ENCODE data around the gene THEMIS2.
"Not testable (repeated sequence)": the region's sequence is repeated elsewhere in the genome, so short reads cannot be mapped to it uniquely, and the experiment has no call there.

Gene THEMIS2

GRCh38 chr1:27835501-27835900, 36.8 kb upstream of the THEMIS2 start:
- H3K9me3 ChIP-seq (ENCODE audit: control insufficient read depth in 2 of 2, low read length in 2 of 2): no peaks in the 10 kb centered on the region
- H3K4me1 ChIP-seq (ENCODE audit: control insufficient read depth in 2 of 2, insufficient read depth in 2 of 2, low read length in 2 of 2): peaks cover 4 to 7% of the 10 kb centered on the region in 2 donors
- no peak overlapping the region for H3K4me3 ChIP-seq (ENCODE audit: low read length in 2 of 2)
- no peak overlapping the region for H3K27ac ChIP-seq (ENCODE audit: low read depth in 2 of 2, low read length in 2 of 2)
- H3K27me3 ChIP-seq (ENCODE audit: control insufficient read depth in 2 of 2, insufficient read depth in 2 of 2, low read length in 2 of 2): no peaks in the 10 kb centered on the region
- peaks cover 20 to 23% of the 10 kb centered on the region in 2 donors for H3K36me3 ChIP-seq (ENCODE audit: control insufficient read depth in 2 of 2, insufficient read depth in 2 of 2, low read length in 2 of 2)
- no peak overlapping the region for H3K9ac ChIP-seq (ENCODE audit: low read depth in 1 of 2, low read length in 2 of 2)

- no peaks in the 10 kb centered on the region for H3K9me3 ChIP-seq (ENCODE audit: control insufficient read depth in 2 of 2, low read length in 2 of 2)
- peaks cover 38 to 39% of the 10 kb centered on the region in 2 donors for H3K36me3 ChIP-seq (ENCODE audit: control insufficient read depth in 2 of 2, insufficient read depth in 2 of 2, low read length in 2 of 2)
- no peaks in the 10 kb centered on the region for H3K4me1 ChIP-seq (ENCODE audit: control insufficient read depth in 2 of 2, insufficient read depth in 2 of 2, low read length in 2 of 2)
- H3K27me3 ChIP-seq (ENCODE audit: control insufficient read depth in 2 of 2, insufficient read depth in 2 of 2, low read length in 2 of 2): no peaks in the 10 kb centered on the region
- H3K9ac ChIP-seq (ENCODE audit: low read depth in 1 of 2, low read length in 2 of 2): no peak overlapping the region
- no peak overlapping the region for H3K4me3 ChIP-seq (ENCODE audit: low read length in 2 of 2)
- no peak overlapping the region for H3K27ac ChIP-seq (ENCODE audit: low read depth in 2 of 2, low read length in 2 of 2)
These were observed 22.4 kb upstream of the THEMIS2 start for GRCh38 chr1:27849951-27850350.

GRCh38 chr1:27855085-27855484, 17.3 kb upstream of the THEMIS2 start:
- no peaks in the 10 kb centered on the region for H3K9me3 ChIP-seq (ENCODE audit: control insufficient read depth in 2 of 2, low read length in 2 of 2)
- H3K4me1 ChIP-seq (ENCODE audit: control insufficient read depth in 2 of 2, insufficient read depth in 2 of 2, low read length in 2 of 2): no peaks in the 10 kb centered on the region
- no peak overlapping the region for H3K27ac ChIP-seq (ENCODE audit: low read depth in 2 of 2, low read length in 2 of 2)
- H3K9ac ChIP-seq (ENCODE audit: low read depth in 1 of 2, low read length in 2 of 2): no peak overlapping the region
- H3K4me3 ChIP-seq (ENCODE audit: low read length in 2 of 2): no peak overlapping the region
- H3K27me3 ChIP-seq (ENCODE audit: control insufficient read depth in 2 of 2, insufficient read depth in 2 of 2, low read length in 2 of 2): no peaks in the 10 kb centered on the region
- peaks cover 12% of the 10 kb centered on the region in 2 donors for H3K36me3 ChIP-seq (ENCODE audit: control insufficient read depth in 2 of 2, insufficient read depth in 2 of 2, low read length in 2 of 2)

GRCh38 chr1:27856561-27857343, 15.6 kb upstream of the THEMIS2 start:
- Histone ChIP-seq H3K36me3 (ENCODE audit: control insufficient read depth in 2 of 2, insufficient read depth in 2 of 2, low read length in 2 of 2) (peaks cover under 1 to 2% of the 10 kb centered on the region in 2 donors), H3K27me3 (ENCODE audit: control insufficient read depth in 2 of 2, insufficient read depth in 2 of 2, low read length in 2 of 2) (no peaks in the 10 kb centered on the region), H3K27ac (ENCODE audit: low read depth in 2 of 2, low read length in 2 of 2) (no peak overlapping the region), H3K4me3 (ENCODE audit: low read length in 2 of 2) (no peak overlapping the region), H3K9ac (ENCODE audit: low read depth in 1 of 2, low read length in 2 of 2) (no peak overlapping the region), H3K9me3 (ENCODE audit: control insufficient read depth in 2 of 2, low read length in 2 of 2) (no peaks in the 10 kb centered on the region), H3K4me1 (ENCODE audit: control insufficient read depth in 2 of 2, insufficient read depth in 2 of 2, low read length in 2 of 2) (no peaks in the 10 kb centered on the region)

GRCh38 chr1:27857552-27857951, 14.8 kb upstream of the THEMIS2 start:
- not testable (repeated sequence) for H3K27me3 ChIP-seq (ENCODE audit: control insufficient read depth in 2 of 2, insufficient read depth in 2 of 2, low read length in 2 of 2); H3K9ac ChIP-seq (ENCODE audit: low read depth in 1 of 2, low read length in 2 of 2); H3K9me3 ChIP-seq (ENCODE audit: control insufficient read depth in 2 of 2, low read length in 2 of 2); H3K27ac ChIP-seq (ENCODE audit: low read depth in 2 of 2, low read length in 2 of 2); H3K4me3 ChIP-seq (ENCODE audit: low read length in 2 of 2); H3K4me1 ChIP-seq (ENCODE audit: control insufficient read depth in 2 of 2, insufficient read depth in 2 of 2, low read length in 2 of 2); H3K36me3 ChIP-seq (ENCODE audit: control insufficient read depth in 2 of 2, insufficient read depth in 2 of 2, low read length in 2 of 2)

- Histone ChIP-seq H3K4me3 (ENCODE audit: low read length in 2 of 2) (no peak overlapping the region), H3K9me3 (ENCODE audit: control insufficient read depth in 2 of 2, low read length in 2 of 2) (no peaks in the 10 kb centered on the region), H3K4me1 (ENCODE audit: control insufficient read depth in 2 of 2, insufficient read depth in 2 of 2, low read length in 2 of 2) (peaks cover 0 to 3% of the 10 kb centered on the region in 2 donors), H3K36me3 (ENCODE audit: control insufficient read depth in 2 of 2, insufficient read depth in 2 of 2, low read length in 2 of 2) (no peaks in the 10 kb centered on the region), H3K27me3 (ENCODE audit: control insufficient read depth in 2 of 2, insufficient read depth in 2 of 2, low read length in 2 of 2) (no peaks in the 10 kb centered on the region), H3K27ac (ENCODE audit: low read depth in 2 of 2, low read length in 2 of 2) (no peak overlapping the region), H3K9ac (ENCODE audit: low read depth in 1 of 2, low read length in 2 of 2) (no peak overlapping the region)
These were observed 14.0 kb upstream of the THEMIS2 start for GRCh38 chr1:27858072-27858948.

- Histone ChIP-seq H3K9ac (ENCODE audit: low read depth in 1 of 2, low read length in 2 of 2) (no peak overlapping the region), H3K4me3 (ENCODE audit: low read length in 2 of 2) (no peak overlapping the region), H3K27me3 (ENCODE audit: control insufficient read depth in 2 of 2, insufficient read depth in 2 of 2, low read length in 2 of 2) (no peaks in the 10 kb centered on the region), H3K36me3 (ENCODE audit: control insufficient read depth in 2 of 2, insufficient read depth in 2 of 2, low read length in 2 of 2) (no peaks in the 10 kb centered on the region), H3K27ac (ENCODE audit: low read depth in 2 of 2, low read length in 2 of 2) (no peak overlapping the region), H3K9me3 (ENCODE audit: control insufficient read depth in 2 of 2, low read length in 2 of 2) (no peaks in the 10 kb centered on the region), H3K4me1 (ENCODE audit: control insufficient read depth in 2 of 2, insufficient read depth in 2 of 2, low read length in 2 of 2) (peaks cover 0 to 3% of the 10 kb centered on the region in 2 donors)
These were observed 13.3 kb upstream of the THEMIS2 start for GRCh38 chr1:27858949-27859576.

- Histone ChIP-seq H3K4me3 (ENCODE audit: low read length in 2 of 2) (no peak overlapping the region), H3K4me1 (ENCODE audit: control insufficient read depth in 2 of 2, insufficient read depth in 2 of 2, low read length in 2 of 2) (peaks cover 0 to 3% of the 10 kb centered on the region in 2 donors), H3K27me3 (ENCODE audit: control insufficient read depth in 2 of 2, insufficient read depth in 2 of 2, low read length in 2 of 2) (no peaks in the 10 kb centered on the region), H3K9ac (ENCODE audit: low read depth in 1 of 2, low read length in 2 of 2) (no peak overlapping the region), H3K36me3 (ENCODE audit: control insufficient read depth in 2 of 2, insufficient read depth in 2 of 2, low read length in 2 of 2) (no peaks in the 10 kb centered on the region), H3K27ac (ENCODE audit: low read depth in 2 of 2, low read length in 2 of 2) (no peak overlapping the region), H3K9me3 (ENCODE audit: control insufficient read depth in 2 of 2, low read length in 2 of 2) (no peaks in the 10 kb centered on the region)
These were observed 10.9 kb upstream of the THEMIS2 start for GRCh38 chr1:27861436-27861835.

- Histone ChIP-seq H3K9me3 (ENCODE audit: control insufficient read depth in 2 of 2, low read length in 2 of 2) (no peaks in the 10 kb centered on the region), H3K4me3 (ENCODE audit: low read length in 2 of 2) (no peak overlapping the region), H3K4me1 (ENCODE audit: control insufficient read depth in 2 of 2, insufficient read depth in 2 of 2, low read length in 2 of 2) (peaks cover 0 to 3% of the 10 kb centered on the region in 2 donors), H3K27me3 (ENCODE audit: control insufficient read depth in 2 of 2, insufficient read depth in 2 of 2, low read length in 2 of 2) (no peaks in the 10 kb centered on the region), H3K36me3 (ENCODE audit: control insufficient read depth in 2 of 2, insufficient read depth in 2 of 2, low read length in 2 of 2) (no peaks in the 10 kb centered on the region), H3K9ac (ENCODE audit: low read depth in 1 of 2, low read length in 2 of 2) (no peak overlapping the region), H3K27ac (ENCODE audit: low read depth in 2 of 2, low read length in 2 of 2) (peak overlapping the region in 1 of 2 donors; percentile 70)
These were observed 10.3 kb upstream of the THEMIS2 start for GRCh38 chr1:27862004-27862403.

All from mucosa of rectum (tissue), 2 donors.